GM23338 (cell line): ENCODE measurements around the gene SLC6A19. TPM values are rescaled to one million over a fixed set of nuclear protein-coding genes. Genes with fewer than 3 reads are reported as not detected.

Source experiments
- ATAC-seq: fragments of 200-7000 bp; cut with Tn5 transposase; 3 replicates; pipeline ENCODE4 v1.9.1; 2020
- DNase-seq: peaks from one replicate; pipeline ENCODE4 v3.0.0-alpha.2; 2015; ENCODE audit warnings: low spot score
- H2AFZ ChIP-seq: fragments of 200-600 bp; sonication (generic); 2 replicates; pipeline ENCODE4 v1.8.0; 2016; ENCODE audit warnings: antibody characterized with exemption, mild to moderate bottlenecking, moderate library complexity
- H3F3A ChIP-seq: fragments of 200-600 bp; sonication (generic); replicated peaks from 2 replicates; pipeline ENCODE4 v1.8.0; 2017; ENCODE audit warnings: antibody characterized with exemption, mixed run types, low read depth
- H3K27ac ChIP-seq: fragments of 200-600 bp; sonication (generic); 2 replicates; pipeline ENCODE4 v1.6.1; 2016; ENCODE audit warnings: low read depth
- H3K27me3 ChIP-seq: fragments of 200-600 bp; sonication (generic); 2 replicates; pipeline ENCODE4 v1.8.0; 2016; ENCODE audit warnings: mild to moderate bottlenecking, mixed run types, moderate library complexity; ENCODE audit not compliant: insufficient read depth
- H3K36me3 ChIP-seq: fragments of 200-600 bp; sonication (generic); 2 replicates; pipeline ENCODE4 v1.8.0; 2016; ENCODE audit warnings: mild to moderate bottlenecking; ENCODE audit not compliant: insufficient read depth
- H3K4me1 ChIP-seq: fragments of 200-600 bp; sonication (generic); 2 replicates; pipeline ENCODE4 v1.8.0; 2016; ENCODE audit warnings: mild to moderate bottlenecking, moderate library complexity; ENCODE audit not compliant: insufficient read depth
- H3K4me2 ChIP-seq: fragments of 200-600 bp; sonication (generic); 2 replicates; pipeline ENCODE4 v1.7.1; 2017; ENCODE audit warnings: mixed run types
- H3K4me3 ChIP-seq: fragments of 200-600 bp; sonication (generic); 2 replicates; pipeline ENCODE4 v1.6.1; 2016; ENCODE audit warnings: mixed run types
- H3K79me2 ChIP-seq: fragments of 200-600 bp; sonication (generic); replicated peaks from 2 replicates; pipeline ENCODE4 v1.8.0; 2017; ENCODE audit warnings: mild to moderate bottlenecking; ENCODE audit not compliant: insufficient read depth
- H3K9me2 ChIP-seq: fragments of 200-600 bp; sonication (generic); 2 replicates; pipeline ENCODE4 v1.8.0; 2017; ENCODE audit not compliant: insufficient read depth
- H4K20me1 ChIP-seq: fragments of 200-600 bp; sonication (generic); replicated peaks from 2 replicates; pipeline ENCODE4 v1.8.0; 2017; ENCODE audit warnings: mild to moderate bottlenecking; ENCODE audit not compliant: insufficient read depth
- H3K27ac Mint-ChIP-seq: 2 replicates; pipeline ENCODE4 v1.8.0; 2020; ENCODE audit warnings: inconsistent platforms, mild to moderate bottlenecking, moderate library complexity, mixed read lengths
- H3K27me3 Mint-ChIP-seq: 3 replicates; pipeline ENCODE4 v1.8.0; 2022; ENCODE audit warnings: low read depth, mild to moderate bottlenecking, moderate library complexity, mixed read lengths, inconsistent platforms; ENCODE audit not compliant: insufficient read depth, poor library complexity
- H3K36me3 Mint-ChIP-seq: 3 replicates; pipeline ENCODE4 v1.8.0; 2021; ENCODE audit warnings: low read depth, mild to moderate bottlenecking, inconsistent platforms, moderate library complexity, mixed read lengths
- H3K4me1 Mint-ChIP-seq: 3 replicates; pipeline ENCODE4 v1.8.0; 2020; ENCODE audit warnings: mild to moderate bottlenecking, inconsistent platforms, mixed read lengths
- H3K4me3 Mint-ChIP-seq: 3 replicates; pipeline ENCODE4 v1.8.0; 2021; ENCODE audit warnings: moderate library complexity, mild to moderate bottlenecking, inconsistent platforms, mixed read lengths
- H3K9me3 Mint-ChIP-seq: 3 replicates; pipeline ENCODE4 v1.8.0; 2020; ENCODE audit warnings: moderate library complexity, mild to moderate bottlenecking, inconsistent platforms, mixed read lengths
- CREB1 ChIP-seq: fragments of 250-450 bp; sonication (Bioruptor Pico); IDR thresholded peaks from 2 replicates; pipeline ENCODE4 v1.5.0; 2020; ENCODE audit warnings: low read depth, mild to moderate bottlenecking, moderate library complexity
- EZH2 ChIP-seq: fragments of 200-600 bp; sonication (generic); IDR thresholded peaks from one replicate; pipeline ENCODE4 v1.8.0; 2017; ENCODE audit warnings: antibody characterized with exemption, mild to moderate bottlenecking, low read depth; ENCODE audit not compliant: unreplicated experiment
- EZH2phosphoT487 ChIP-seq: fragments of 200-600 bp; sonication (generic); IDR thresholded peaks from one replicate; pipeline ENCODE4 v1.8.1; 2018; ENCODE audit warnings: antibody characterized with exemption; ENCODE audit not compliant: unreplicated experiment
- JUNB ChIP-seq: IDR thresholded peaks from one replicate; pipeline ENCODE4 v1.6.1; 2016; ENCODE audit warnings: antibody characterized with exemption; ENCODE audit not compliant: unreplicated experiment
- NANOG ChIP-seq: IDR thresholded peaks from 2 replicates; pipeline ENCODE4 v1.6.1; 2016; ENCODE audit warnings: antibody characterized with exemption, borderline replicate concordance
- POLR2AphosphoS5 ChIP-seq: IDR thresholded peaks from 2 replicates; pipeline ENCODE4 v1.6.1; 2016; ENCODE audit warnings: antibody characterized with exemption, low read depth
- STAT1 ChIP-seq: IDR thresholded peaks from one replicate; pipeline ENCODE4 v1.6.1; 2016; ENCODE audit warnings: antibody characterized with exemption; ENCODE audit not compliant: unreplicated experiment
- ZNF114 ChIP-seq: fragments of 250-450 bp; sonication (Bioruptor Pico); IDR thresholded peaks from 2 replicates; pipeline ENCODE4 v1.5.0; 2020; ENCODE audit warnings: mild to moderate bottlenecking, moderate library complexity
- ZNF331 ChIP-seq: fragments of 250-450 bp; sonication (Bioruptor Pico); IDR thresholded peaks from 2 replicates; pipeline ENCODE4 v1.5.0; 2020; ENCODE audit warnings: low read depth, mild to moderate bottlenecking, moderate library complexity
- polyA plus RNA-seq: library from polyadenylated mRNA; unstranded; fragments of >200 nt; fragmentation: Nextera tagmentation; extraction: Ambion mirVana; gene quantifications from 2 replicates; pipeline ENCODE4 v1.2.1, GENCODE V29; 2016
- total RNA-seq: library from RNA; depleted of rRNA; stranded (reverse); fragments of >200 nt; shearing (Covaris generic); gene quantifications from 2 replicates; pipeline ENCODE4 v1.2.3, GENCODE V29; 2014
- TF ChIP-seq, protein P1 (sequence below): IDR thresholded peaks from one replicate; pipeline ENCODE4 v1.6.1; 2018; ENCODE audit warnings: antibody characterized with exemption; ENCODE audit not compliant: unreplicated experiment
- TF ChIP-seq, protein P2 (sequence below): fragments of 250-450 bp; sonication (Bioruptor Pico); IDR thresholded peaks from 2 replicates; pipeline ENCODE4 v1.5.0; 2020; ENCODE audit warnings: mild to moderate bottlenecking, moderate library complexity
- TF ChIP-seq, protein P3 (sequence below), 2 experiments: fragments of 200-600 bp in 1 of 2; sonication (generic) in 1 of 2; conservative IDR thresholded peaks; 2 replicates each; pipeline versions ENCODE4 v1.5.1 to v1.6.1; 2016 to 2017; ENCODE audit warnings: antibody characterized with exemption in 2 of 2, low read depth in 2 of 2, mild to moderate bottlenecking in 2 of 2, moderate library complexity in 1 of 2
- TF ChIP-seq, protein P4 (sequence below): IDR thresholded peaks from 2 replicates; pipeline ENCODE4 v1.6.1; 2016; ENCODE audit warnings: antibody characterized with exemption

Gene SLC6A19
- total and polyA plus RNA-seq, 2 experiments from 2014 or later, result not detected

DNA sequence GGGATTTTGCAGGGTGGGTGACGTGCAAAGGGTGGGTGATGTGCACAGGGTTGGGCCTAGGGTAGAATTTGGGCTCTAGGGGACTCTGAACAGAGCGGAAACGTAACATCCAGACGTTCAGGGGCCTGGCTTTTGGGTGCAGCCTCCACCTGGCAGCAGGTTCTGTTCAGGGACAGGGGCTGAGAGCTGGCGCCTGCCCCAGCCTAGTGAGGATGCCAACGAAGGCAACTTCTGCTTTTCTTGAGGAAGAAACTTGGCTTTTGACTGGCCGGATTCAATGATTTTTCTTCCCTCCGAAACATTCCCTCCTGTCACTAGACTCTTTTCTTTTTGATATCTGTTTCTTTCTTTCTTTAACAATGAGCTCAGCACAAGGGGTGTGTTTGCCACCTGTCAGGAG lies 38.6 kb upstream of the SLC6A19 start:
- H3K27ac Mint-ChIP-seq, result no peak overlapping the region
- peaks cover 19% of the 10 kb centered on the region for H3K27me3 Mint-ChIP-seq

More for the DNA sequence above, 38.6 kb upstream of the SLC6A19 start:
- Histone ChIP-seq H3K79me2 (no peaks in the 10 kb centered on the region), H3K27ac (no peak overlapping the region), H3K27me3 (no peaks in the 10 kb centered on the region), H3K4me1 (no peaks in the 10 kb centered on the region), H3K9me2 (no peaks in the 10 kb centered on the region), H4K20me1 (no peaks in the 10 kb centered on the region), H3K36me3 (no peaks in the 10 kb centered on the region), H2AFZ (no peak overlapping the region), H3K4me3 (no peak overlapping the region), H3K4me2 (no peak overlapping the region), H3F3A (no peaks in the 10 kb centered on the region)
- Mint-ChIP-seq H3K9me3 (peaks cover 2% of the 10 kb centered on the region), H3K4me1 (no peaks in the 10 kb centered on the region), H3K36me3 (peaks cover 2% of the 10 kb centered on the region; the same call in 1 of the 3 replicates), H3K4me3 (no peak overlapping the region; the same call in 2 of the 3 replicates)
- TF ChIP-seq ZNF331 (CRISPR knock-in tag) (no peak), EZH2phosphoT487 (no peak), STAT1 (no peak), POLR2AphosphoS5 (no peak), ZNF114 (no peak), EZH2 (no peak), CREB1 (no peak), JUNB (no peak), NANOG (no peak)
- TF ChIP-seq, protein P1, sequence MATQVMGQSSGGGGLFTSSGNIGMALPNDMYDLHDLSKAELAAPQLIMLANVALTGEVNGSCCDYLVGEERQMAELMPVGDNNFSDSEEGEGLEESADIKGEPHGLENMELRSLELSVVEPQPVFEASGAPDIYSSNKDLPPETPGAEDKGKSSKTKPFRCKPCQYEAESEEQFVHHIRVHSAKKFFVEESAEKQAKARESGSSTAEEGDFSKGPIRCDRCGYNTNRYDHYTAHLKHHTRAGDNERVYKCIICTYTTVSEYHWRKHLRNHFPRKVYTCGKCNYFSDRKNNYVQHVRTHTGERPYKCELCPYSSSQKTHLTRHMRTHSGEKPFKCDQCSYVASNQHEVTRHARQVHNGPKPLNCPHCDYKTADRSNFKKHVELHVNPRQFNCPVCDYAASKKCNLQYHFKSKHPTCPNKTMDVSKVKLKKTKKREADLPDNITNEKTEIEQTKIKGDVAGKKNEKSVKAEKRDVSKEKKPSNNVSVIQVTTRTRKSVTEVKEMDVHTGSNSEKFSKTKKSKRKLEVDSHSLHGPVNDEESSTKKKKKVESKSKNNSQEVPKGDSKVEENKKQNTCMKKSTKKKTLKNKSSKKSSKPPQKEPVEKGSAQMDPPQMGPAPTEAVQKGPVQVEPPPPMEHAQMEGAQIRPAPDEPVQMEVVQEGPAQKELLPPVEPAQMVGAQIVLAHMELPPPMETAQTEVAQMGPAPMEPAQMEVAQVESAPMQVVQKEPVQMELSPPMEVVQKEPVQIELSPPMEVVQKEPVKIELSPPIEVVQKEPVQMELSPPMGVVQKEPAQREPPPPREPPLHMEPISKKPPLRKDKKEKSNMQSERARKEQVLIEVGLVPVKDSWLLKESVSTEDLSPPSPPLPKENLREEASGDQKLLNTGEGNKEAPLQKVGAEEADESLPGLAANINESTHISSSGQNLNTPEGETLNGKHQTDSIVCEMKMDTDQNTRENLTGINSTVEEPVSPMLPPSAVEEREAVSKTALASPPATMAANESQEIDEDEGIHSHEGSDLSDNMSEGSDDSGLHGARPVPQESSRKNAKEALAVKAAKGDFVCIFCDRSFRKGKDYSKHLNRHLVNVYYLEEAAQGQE, result no peak
- TF ChIP-seq, protein P2, sequence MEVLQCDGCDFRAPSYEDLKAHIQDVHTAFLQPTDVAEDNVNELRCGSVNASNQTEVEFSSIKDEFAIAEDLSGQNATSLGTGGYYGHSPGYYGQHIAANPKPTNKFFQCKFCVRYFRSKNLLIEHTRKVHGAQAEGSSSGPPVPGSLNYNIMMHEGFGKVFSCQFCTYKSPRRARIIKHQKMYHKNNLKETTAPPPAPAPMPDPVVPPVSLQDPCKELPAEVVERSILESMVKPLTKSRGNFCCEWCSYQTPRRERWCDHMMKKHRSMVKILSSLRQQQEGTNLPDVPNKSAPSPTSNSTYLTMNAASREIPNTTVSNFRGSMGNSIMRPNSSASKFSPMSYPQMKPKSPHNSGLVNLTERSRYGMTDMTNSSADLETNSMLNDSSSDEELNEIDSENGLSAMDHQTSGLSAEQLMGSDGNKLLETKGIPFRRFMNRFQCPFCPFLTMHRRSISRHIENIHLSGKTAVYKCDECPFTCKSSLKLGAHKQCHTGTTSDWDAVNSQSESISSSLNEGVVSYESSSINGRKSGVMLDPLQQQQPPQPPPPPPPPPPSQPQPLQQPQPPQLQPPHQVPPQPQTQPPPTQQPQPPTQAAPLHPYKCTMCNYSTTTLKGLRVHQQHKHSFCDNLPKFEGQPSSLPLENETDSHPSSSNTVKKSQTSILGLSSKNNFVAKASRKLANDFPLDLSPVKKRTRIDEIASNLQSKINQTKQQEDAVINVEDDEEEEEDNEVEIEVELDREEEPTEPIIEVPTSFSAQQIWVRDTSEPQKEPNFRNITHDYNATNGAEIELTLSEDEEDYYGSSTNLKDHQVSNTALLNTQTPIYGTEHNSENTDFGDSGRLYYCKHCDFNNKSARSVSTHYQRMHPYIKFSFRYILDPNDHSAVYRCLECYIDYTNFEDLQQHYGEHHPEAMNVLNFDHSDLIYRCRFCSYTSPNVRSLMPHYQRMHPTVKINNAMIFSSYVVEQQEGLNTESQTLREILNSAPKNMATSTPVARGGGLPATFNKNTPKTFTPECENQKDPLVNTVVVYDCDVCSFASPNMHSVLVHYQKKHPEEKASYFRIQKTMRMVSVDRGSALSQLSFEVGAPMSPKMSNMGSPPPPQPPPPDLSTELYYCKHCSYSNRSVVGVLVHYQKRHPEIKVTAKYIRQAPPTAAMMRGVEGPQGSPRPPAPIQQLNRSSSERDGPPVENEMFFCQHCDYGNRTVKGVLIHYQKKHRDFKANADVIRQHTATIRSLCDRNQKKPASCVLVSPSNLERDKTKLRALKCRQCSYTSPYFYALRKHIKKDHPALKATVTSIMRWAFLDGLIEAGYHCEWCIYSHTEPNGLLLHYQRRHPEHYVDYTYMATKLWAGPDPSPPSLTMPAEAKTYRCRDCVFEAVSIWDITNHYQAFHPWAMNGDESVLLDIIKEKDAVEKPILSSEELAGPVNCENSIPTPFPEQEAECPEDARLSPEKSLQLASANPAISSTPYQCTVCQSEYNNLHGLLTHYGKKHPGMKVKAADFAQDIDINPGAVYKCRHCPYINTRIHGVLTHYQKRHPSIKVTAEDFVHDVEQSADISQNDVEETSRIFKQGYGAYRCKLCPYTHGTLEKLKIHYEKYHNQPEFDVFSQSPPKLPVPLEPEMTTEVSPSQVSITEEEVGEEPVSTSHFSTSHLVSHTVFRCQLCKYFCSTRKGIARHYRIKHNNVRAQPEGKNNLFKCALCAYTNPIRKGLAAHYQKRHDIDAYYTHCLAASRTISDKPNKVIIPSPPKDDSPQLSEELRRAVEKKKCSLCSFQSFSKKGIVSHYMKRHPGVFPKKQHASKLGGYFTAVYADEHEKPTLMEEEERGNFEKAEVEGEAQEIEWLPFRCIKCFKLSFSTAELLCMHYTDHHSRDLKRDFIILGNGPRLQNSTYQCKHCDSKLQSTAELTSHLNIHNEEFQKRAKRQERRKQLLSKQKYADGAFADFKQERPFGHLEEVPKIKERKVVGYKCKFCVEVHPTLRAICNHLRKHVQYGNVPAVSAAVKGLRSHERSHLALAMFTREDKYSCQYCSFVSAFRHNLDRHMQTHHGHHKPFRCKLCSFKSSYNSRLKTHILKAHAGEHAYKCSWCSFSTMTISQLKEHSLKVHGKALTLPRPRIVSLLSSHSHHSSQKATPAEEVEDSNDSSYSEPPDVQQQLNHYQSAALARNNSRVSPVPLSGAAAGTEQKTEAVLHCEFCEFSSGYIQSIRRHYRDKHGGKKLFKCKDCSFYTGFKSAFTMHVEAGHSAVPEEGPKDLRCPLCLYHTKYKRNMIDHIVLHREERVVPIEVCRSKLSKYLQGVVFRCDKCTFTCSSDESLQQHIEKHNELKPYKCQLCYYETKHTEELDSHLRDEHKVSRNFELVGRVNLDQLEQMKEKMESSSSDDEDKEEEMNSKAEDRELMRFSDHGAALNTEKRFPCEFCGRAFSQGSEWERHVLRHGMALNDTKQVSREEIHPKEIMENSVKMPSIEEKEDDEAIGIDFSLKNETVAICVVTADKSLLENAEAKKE, result no peak
- TF ChIP-seq, protein P3, sequence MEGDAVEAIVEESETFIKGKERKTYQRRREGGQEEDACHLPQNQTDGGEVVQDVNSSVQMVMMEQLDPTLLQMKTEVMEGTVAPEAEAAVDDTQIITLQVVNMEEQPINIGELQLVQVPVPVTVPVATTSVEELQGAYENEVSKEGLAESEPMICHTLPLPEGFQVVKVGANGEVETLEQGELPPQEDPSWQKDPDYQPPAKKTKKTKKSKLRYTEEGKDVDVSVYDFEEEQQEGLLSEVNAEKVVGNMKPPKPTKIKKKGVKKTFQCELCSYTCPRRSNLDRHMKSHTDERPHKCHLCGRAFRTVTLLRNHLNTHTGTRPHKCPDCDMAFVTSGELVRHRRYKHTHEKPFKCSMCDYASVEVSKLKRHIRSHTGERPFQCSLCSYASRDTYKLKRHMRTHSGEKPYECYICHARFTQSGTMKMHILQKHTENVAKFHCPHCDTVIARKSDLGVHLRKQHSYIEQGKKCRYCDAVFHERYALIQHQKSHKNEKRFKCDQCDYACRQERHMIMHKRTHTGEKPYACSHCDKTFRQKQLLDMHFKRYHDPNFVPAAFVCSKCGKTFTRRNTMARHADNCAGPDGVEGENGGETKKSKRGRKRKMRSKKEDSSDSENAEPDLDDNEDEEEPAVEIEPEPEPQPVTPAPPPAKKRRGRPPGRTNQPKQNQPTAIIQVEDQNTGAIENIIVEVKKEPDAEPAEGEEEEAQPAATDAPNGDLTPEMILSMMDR (conservative IDR thresholded peaks at IDR 0.05; ENCODE audit: low read depth in 2 of 2), result no peak
- TF ChIP-seq, protein P4, sequence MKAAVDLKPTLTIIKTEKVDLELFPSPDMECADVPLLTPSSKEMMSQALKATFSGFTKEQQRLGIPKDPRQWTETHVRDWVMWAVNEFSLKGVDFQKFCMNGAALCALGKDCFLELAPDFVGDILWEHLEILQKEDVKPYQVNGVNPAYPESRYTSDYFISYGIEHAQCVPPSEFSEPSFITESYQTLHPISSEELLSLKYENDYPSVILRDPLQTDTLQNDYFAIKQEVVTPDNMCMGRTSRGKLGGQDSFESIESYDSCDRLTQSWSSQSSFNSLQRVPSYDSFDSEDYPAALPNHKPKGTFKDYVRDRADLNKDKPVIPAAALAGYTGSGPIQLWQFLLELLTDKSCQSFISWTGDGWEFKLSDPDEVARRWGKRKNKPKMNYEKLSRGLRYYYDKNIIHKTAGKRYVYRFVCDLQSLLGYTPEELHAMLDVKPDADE, result no peak
- ATAC-seq (no peak), DNase-seq (no peak)
